CD4-positive, alpha-beta T cell treated with Interleukin-21 for 1 hour (primary cell): ENCODE results near the gene TNFSF11.

Source experiments
- DNase-seq: peaks from one replicate; pipeline ENCODE4 v3.0.0-alpha.2; 2020

TNFSF11 gene

GRCh38 chr13:42656161-42656560 lies 82.2 kb downstream of the TNFSF11 start:
- DNase-seq: no peak

GRCh38 chr13:42656958-42657357 lies 83.0 kb downstream of the TNFSF11 start:
- no peak for DNase-seq
